ENCODE results near the gene SETD9. TPM values are rescaled to one million over a fixed set of nuclear protein-coding genes. Genes with fewer than 3 reads are reported as not detected.

SETD9 gene
- total and polyA plus RNA-seq, 7 donors: 6.6 to 34.2 (median 23.7) TPM

GRCh38 chr5:56962286-56962685 lies 52.9 kb downstream of the SETD9 start:
- Histone ChIP-seq H3K4me1 (no peaks in the 10 kb centered on the region), H3K4me3 (no peak overlapping the region), H3K27ac (no peak overlapping the region), H3K27me3 (no peaks in the 10 kb centered on the region), H3K36me3 (no peaks in the 10 kb centered on the region), H3K9me3 (no peaks in the 10 kb centered on the region)
- WGBS, 2 donors: 21 to 53% methylated on average over 2 of the region's 2 CpGs
- TF ChIP-seq CTCF (IDR thresholded peaks at IDR 0.05) (no peak), POLR2AphosphoS5 (IDR thresholded peaks at IDR 0.05) (no peak)
- intact Hi-C loops (cut with DNase I): no loop called here
- DNase-seq: no peak

- WGBS, 2 donors: 62 to 63% methylated on average over 5 of the region's 5 CpGs
- no peak for DNase-seq
- Histone ChIP-seq H3K4me3 (no peak overlapping the region), H3K27ac (no peak overlapping the region), H3K27me3 (no peaks in the 10 kb centered on the region), H3K4me1 (no peaks in the 10 kb centered on the region), H3K36me3 (no peaks in the 10 kb centered on the region), H3K9me3 (no peaks in the 10 kb centered on the region)
- intact Hi-C loops (cut with DNase I): no loop called here
- TF ChIP-seq EP300 (IDR thresholded peaks at IDR 0.05) (no peak), POLR2A (IDR thresholded peaks at IDR 0.05) (no peak), CTCF (IDR thresholded peaks at IDR 0.05) (no peak)
Measured at GRCh38 chr5:56963246-56963645, 53.9 kb downstream of the SETD9 start.

- 20 to 68% methylated on average over 2 of the region's 2 CpGs for WGBS, 2 donors
- no peaks in the 10 kb centered on the region for H3K4me1 ChIP-seq
- DNase-seq: no peak
- H3K27me3 ChIP-seq: no peaks in the 10 kb centered on the region
- H3K27ac ChIP-seq: no peak overlapping the region
- TF ChIP-seq POLR2AphosphoS5 (IDR thresholded peaks at IDR 0.05) (no peak), EP300 (IDR thresholded peaks at IDR 0.05) (no peak), POLR2A (IDR thresholded peaks at IDR 0.05) (no peak), CTCF (IDR thresholded peaks at IDR 0.05) (no peak)
- H3K4me3 ChIP-seq: no peak overlapping the region
- no peaks in the 10 kb centered on the region for H3K36me3 ChIP-seq
- no peaks in the 10 kb centered on the region for H3K9me3 ChIP-seq
- intact Hi-C loops (cut with DNase I): no loop called here
Measured at GRCh38 chr5:56964173-56964572, 54.8 kb downstream of the SETD9 start.

Other genes with a start within 250 kb of the SETD9 start
- 10 to 100 TPM in 2 of 4 donors, 1 to 10 TPM in 2; 7.2 to 12.5 (median 10.3) TPM for gene MAP3K1, start 94.0 kb upstream of the SETD9 start, total RNA-seq
- gene MAP3K1, start 94.0 kb upstream of the SETD9 start, polyA plus RNA-seq: 1 to 10 TPM; 3.0 to 8.4 (median 3.7) TPM
- 10 to 100 TPM; 12.5 to 46.4 (median 21.7) TPM for gene MIER3, start 42.5 kb downstream of the SETD9 start, total RNA-seq
- gene MIER3, start 42.5 kb downstream of the SETD9 start, polyA plus RNA-seq: 10 to 100 TPM; 20.4 to 68.9 (median 39.0) TPM